ENCODE results near the gene CEMP1.
A peak's percentile ranks its signal among the peaks of the same experiment; 100 is the strongest.
"Not testable (repeated sequence)": the region's sequence is repeated elsewhere in the genome, so short reads cannot be mapped to it uniquely, and the experiment has no call there.

The CEMP1 gene, protein sequence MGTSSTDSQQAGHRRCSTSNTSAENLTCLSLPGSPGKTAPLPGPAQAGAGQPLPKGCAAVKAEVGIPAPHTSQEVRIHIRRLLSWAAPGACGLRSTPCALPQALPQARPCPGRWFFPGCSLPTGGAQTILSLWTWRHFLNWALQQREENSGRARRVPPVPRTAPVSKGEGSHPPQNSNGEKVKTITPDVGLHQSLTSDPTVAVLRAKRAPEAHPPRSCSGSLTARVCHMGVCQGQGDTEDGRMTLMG

DNA sequence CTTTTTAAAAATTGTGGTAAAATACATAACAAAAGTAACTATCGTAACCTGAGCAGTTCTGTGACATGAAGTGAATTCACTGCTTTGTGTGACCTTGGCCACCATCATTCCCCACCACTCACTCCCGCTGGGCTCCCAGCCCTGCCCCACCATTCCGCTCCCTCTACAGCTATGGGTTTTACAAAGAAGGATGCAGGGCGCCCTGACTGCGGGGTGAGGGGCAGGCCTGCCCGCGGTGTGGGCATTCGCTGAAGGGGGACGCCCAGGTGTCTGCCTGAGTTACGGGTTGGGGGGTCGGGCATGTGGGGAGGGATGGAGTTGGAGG is at the start of gene CEMP1:
TSS of gene CEMP1 (minus strand) at position 38 of the 325 bp plus-strand sequence. CDS start 335 bp downstream, outside the sequence.
- peak in 3 of 42 donors; percentile 9 to 38 (median 24) for DNase-seq
- intact Hi-C loops (cut with DNase I) = loop anchor here (10.0 kb wide), 1 partner anchor 63 kb away; no protein-coding TSS in a partner anchor

GRCh38 chr16:2580818-2581217 is 49.6 kb upstream of the CEMP1 start:
- DNase-seq; intact Hi-C loops (cut with DNase I): not testable (repeated sequence)

DNA sequence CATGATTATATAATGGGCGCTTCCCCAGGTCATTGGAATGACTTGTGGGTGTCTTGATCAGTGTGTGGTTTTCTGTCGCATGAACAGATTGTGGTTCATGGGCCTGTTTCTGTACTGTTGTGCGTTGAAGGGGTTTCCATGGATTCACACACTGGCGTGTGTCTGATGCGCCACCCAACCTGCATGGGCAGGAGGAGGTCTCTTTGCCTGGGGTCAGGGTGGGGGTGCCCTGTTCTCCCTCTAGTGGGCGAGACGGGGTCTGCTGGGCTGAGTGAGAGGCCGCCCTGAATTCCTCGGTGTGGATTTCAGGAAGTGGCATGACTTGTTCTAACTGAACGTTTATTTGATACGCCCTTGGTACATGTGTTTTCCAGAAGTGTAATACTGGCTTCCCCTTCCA is 48.9 kb upstream of the CEMP1 start:
- intact Hi-C loops (cut with DNase I) = not testable (repeated sequence)
- peak in 2 of 42 donors; percentile 11 to 14 for DNase-seq

GRCh38 chr16:2578905-2579304 is 47.7 kb upstream of the CEMP1 start:
- DNase-seq; intact Hi-C loops (cut with DNase I): not testable (repeated sequence)

GRCh38 chr16:2577044-2577443 is 45.8 kb upstream of the CEMP1 start:
- DNase-seq; intact Hi-C loops (cut with DNase I): not testable (repeated sequence)

DNA sequence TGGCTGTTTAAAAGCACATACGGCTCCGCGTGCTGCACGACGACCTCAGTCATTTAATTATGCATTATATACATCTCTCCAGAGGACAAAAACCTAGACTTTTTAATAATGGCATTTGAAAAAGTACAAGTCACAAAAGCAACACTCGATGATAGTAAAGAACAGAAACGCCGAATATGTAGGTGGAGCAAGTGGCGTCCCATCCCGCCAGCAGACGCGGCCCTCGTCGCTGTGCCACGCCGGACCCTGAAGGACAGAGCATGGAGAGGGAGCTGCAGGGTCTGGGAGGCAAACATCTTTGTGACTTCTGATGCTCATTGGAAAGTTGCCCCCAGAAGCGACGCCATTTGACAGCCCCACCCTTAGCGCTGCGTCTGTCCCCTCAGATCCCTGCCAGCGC is 44.6 kb upstream of the CEMP1 start:
- DNase-seq = peak in 1 of 42 donors; percentile 8
- intact Hi-C loops (cut with DNase I) = not testable (repeated sequence)

- DNase-seq; intact Hi-C loops (cut with DNase I): not testable (repeated sequence)
Measured at GRCh38 chr16:2572704-2573103, 41.5 kb upstream of the CEMP1 start.

GRCh38 chr16:2568573-2568972 is 37.4 kb upstream of the CEMP1 start:
- DNase-seq; intact Hi-C loops (cut with DNase I): not testable (repeated sequence)

DNA sequence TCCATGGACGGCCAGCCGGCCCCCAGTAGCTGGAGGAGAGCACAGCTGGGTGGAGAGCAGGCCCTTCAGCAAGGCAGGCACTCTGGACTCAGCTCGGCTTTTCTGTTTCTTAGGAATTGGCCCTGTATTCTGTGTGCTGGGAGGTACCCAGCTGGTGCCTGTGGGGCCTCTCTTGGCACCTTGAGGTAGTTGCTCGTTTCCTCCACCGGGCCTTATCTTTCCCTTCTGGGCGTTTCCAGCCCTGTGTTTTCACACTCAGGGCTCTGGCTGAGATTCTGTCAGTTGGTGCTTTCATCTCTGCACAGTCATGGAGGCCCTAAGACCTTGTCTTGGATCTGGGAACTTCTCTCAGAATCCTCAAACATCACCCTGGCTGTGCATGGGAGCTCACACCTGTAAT is 36.3 kb upstream of the CEMP1 start:
- intact Hi-C loops (cut with DNase I); DNase-seq: not testable (repeated sequence)

- peak; percentile 2 to 90 (median 73) for DNase-seq
- intact Hi-C loops (cut with DNase I) = not testable (repeated sequence)
Measured at GRCh38 chr16:2560798-2561133, 29.6 kb upstream of the CEMP1 start.

DNA sequence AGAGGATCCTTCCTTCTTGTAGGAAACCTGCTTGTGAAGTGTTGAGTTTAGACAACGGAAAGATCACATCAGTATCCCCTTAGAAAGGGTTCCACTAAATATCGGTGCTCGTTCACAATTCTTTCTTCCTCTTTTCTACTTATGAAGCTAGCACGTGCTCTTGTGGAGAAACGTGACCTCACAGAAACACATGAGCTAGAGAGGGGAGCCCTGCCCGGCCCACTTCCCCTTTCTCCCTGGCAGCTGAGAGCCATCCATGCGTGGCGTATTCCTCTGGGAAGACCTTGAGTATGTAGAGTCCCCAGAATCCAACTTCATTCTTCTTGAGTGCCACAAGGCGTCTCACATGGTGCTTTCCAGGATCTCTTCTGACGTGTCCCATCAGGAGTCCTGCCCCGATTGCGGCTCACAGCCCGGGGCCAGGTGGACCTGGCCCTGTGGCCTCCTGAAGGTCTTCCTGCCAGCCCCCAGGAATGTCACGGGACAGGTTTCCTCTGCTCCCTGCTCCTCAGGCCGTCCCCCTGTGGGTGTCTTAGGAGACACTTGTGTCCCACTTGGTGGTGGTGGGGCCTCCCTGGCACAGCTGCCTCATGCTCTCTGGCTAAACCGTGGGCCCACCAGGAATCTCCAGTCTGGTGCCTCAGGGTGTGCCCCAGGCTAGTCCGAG is 29.1 kb upstream of the CEMP1 start:
- peak in 2 of 42 donors; percentile 4 to 10 for DNase-seq
- intact Hi-C loops (cut with DNase I) = not testable (repeated sequence)

DNA sequence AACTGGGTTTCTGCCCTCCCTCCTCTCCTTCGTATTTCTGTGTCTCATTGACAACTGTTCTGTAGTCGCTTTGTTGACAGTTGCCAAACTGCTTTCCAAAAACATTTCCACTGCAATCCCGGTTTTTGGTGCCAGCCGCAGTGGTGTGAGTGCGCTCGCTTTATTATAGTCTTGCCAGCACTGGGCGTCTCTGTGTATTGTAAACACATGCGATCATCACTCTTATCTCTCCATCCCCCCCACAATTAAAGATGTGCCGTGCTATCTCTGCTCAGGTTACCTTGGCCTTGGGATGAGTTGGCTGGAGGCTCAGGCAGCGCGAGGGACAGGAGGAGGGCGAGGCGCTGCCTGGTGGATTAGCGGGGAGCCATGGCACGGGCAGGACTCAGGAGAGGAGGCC is 25.9 kb upstream of the CEMP1 start:
- intact Hi-C loops (cut with DNase I) = not testable (repeated sequence)

GRCh38 chr16:2554709-2555425 is 23.7 kb upstream of the CEMP1 start:
- DNase-seq; intact Hi-C loops (cut with DNase I): not testable (repeated sequence)

More for the DNA sequence above, 25.9 kb upstream of the CEMP1 start:
- DNase-seq = peak in 14 of 42 donors; percentile 9 to 49 (median 29)

DNA sequence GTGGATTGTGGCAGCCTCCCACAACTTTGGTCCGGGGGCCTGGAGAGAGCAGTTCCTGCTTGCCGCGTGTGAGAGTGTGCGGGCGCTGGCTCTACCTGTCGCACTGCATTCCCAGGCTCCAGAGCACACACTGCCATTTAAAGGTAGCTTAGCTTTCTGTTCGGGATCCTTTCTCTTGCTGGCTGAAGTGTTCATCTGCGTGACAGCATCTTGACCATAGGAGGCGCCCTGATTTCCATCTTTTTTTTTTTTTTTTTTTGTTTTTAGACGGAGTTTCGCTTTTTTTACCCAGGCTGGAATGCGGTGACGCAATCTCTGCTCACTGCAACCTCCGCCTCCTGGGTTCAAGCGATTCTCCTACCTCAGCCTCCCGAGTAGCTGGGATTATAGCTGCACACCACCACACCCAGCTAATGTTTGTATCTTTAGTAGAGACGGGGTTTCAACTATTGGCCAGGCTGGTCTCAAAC is 20.2 kb upstream of the CEMP1 start:
- DNase-seq = peak in 3 of 42 donors; percentile 6 to 14 (median 8)
- intact Hi-C loops (cut with DNase I) = not testable (repeated sequence)

DNA sequence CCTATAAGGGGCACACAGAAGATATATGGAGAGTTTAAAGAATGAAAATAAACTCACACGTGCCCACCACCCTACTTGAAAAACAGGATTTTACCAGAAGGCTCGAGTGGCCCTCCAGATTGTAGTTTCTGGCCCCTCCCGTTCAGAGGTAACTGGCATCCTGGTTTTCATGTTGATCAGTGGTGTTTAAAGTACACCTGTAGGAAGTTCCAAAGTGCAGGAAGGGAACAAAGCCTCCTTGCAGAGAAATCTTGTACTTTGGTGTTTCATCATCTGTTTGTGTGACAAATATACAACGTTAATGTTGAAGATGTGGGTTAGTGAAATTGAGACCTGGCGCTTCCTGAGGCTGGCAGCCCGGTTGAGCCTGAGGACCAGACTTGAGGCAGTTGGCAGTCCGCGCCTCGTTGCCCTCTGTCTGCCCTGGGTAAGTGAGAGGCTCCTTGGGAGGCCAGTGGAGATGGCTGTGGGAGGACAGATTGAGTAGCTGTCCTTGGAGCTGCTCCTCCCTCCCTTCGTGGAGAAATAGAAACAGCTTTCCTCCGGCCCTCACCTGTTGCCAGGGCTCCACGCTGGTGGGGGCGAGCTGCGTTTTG is 19.2 kb upstream of the CEMP1 start:
- intact Hi-C loops (cut with DNase I); DNase-seq: not testable (repeated sequence)

DNA sequence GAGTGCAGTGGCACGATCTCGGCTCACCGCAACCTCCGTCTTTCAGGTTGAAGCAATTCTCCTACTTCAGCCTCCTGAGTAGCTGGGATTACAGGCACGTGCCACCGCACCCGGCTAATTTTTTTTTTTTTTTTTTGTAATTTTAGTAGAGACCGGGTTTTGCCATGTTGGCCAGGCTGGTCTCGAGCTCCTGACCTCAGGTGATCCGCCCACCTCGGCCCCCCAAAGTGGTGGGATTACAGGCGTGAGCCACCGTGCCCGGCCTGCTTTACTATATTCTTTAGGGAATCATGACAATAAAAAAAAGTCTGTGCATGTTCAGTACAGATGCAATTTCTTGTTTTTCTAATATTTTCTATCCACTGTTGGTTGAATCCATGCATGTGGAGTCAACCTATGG is 12.6 kb upstream of the CEMP1 start:
- intact Hi-C loops (cut with DNase I) = not testable (repeated sequence)
- peak in 1 of 42 donors; percentile 37 for DNase-seq

- DNase-seq; intact Hi-C loops (cut with DNase I): not testable (repeated sequence)
Measured at GRCh38 chr16:2541409-2541808, 10.2 kb upstream of the CEMP1 start.

- intact Hi-C loops (cut with DNase I) = not testable (repeated sequence)
- DNase-seq = peak in 1 of 42 donors; percentile 25
Measured at GRCh38 chr16:2540912-2541311, 9.7 kb upstream of the CEMP1 start.

DNA sequence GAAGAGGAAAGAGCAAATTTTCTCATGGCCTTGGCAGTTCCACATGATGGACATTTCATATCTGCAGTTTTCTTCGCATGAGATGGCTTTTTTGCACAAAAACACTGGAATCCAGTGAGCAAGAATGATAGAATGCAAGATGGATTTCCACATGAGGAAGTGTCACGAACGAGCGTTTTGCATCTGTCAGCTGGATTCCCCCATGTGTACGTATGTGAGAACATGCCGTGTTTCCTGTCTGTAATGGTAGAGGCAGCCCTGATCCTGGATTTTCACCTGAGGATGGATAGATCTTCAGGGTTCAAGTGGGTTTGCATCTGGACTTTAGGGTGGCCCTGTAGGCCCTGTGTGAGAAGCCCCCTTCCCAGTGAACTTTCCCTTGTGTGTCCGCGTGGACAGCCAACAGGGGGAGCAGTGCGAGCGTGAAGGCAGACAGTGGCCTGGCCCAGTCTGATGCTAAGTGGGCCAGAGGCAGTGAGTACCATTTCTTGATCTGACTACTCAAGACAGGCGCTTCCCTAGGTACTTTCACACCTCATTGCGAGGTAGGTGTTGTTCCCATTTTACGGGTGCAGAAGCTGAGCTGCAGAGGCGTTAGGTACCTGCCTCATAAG is 8.7 kb upstream of the CEMP1 start:
- intact Hi-C loops (cut with DNase I) = loop anchor here (10.0 kb wide), 1 partner anchor 55 kb away; no protein-coding TSS in a partner anchor

More for the DNA sequence above, 8.7 kb upstream of the CEMP1 start:
- peak in 31 of 42 donors; percentile 27 to 83 (median 55) for DNase-seq

All from head of caudate nucleus (tissue), 42 donors.